OCI-LY1 (cell line): Measurements from ENCODE around the gene BEST3.

Source experiments
- EZH2 ChIP-seq: fragments of 200-600 bp; sonication (generic), shearing (Covaris generic); IDR thresholded peaks from 2 replicates; pipeline ENCODE4 v1.8.0; 2017; ENCODE audit warnings: borderline replicate concordance, mixed run types, mild to moderate bottlenecking, antibody characterized with exemption, low read length, moderate library complexity, mixed read lengths
- TF ChIP-seq, protein P1 (sequence below): fragments of 200-600 bp; sonication (generic), shearing (Covaris generic); IDR thresholded peaks from 2 replicates; pipeline ENCODE4 v1.5.1; 2017; ENCODE audit warnings: mild to moderate bottlenecking, antibody characterized with exemption, low read length, moderate library complexity, mixed read lengths

DNA sequence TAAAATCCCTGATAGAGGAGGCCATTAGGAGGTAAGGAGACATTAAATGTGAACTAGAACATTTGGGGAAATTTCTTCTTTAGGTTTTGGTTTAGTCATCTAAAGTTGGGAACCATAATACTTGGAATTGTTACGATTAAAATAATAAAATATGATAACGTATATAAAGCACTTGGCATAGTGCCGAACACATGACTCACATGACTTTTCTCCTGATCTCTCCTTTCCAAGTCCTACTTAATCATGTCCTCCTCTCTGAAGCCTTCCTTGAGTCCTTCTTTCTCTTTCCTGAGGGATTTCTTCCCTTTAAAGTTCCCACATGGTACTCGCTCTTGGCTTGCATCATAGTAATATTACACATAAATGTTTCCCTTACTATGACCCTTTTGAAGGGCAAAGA is 20.0 kb downstream of the BEST3 start:
- TF ChIP-seq, protein P1, sequence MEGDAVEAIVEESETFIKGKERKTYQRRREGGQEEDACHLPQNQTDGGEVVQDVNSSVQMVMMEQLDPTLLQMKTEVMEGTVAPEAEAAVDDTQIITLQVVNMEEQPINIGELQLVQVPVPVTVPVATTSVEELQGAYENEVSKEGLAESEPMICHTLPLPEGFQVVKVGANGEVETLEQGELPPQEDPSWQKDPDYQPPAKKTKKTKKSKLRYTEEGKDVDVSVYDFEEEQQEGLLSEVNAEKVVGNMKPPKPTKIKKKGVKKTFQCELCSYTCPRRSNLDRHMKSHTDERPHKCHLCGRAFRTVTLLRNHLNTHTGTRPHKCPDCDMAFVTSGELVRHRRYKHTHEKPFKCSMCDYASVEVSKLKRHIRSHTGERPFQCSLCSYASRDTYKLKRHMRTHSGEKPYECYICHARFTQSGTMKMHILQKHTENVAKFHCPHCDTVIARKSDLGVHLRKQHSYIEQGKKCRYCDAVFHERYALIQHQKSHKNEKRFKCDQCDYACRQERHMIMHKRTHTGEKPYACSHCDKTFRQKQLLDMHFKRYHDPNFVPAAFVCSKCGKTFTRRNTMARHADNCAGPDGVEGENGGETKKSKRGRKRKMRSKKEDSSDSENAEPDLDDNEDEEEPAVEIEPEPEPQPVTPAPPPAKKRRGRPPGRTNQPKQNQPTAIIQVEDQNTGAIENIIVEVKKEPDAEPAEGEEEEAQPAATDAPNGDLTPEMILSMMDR: no peak
- TF ChIP-seq EZH2: no peak
